Measurements from ENCODE around the gene SSH2.
"Not testable (repeated sequence)": the region's sequence is repeated elsewhere in the genome, so short reads cannot be mapped to it uniquely, and the experiment has no call there.

The SSH2 gene

GRCh38 chr17:29669266-29669665, 260.8 kb downstream of the SSH2 start:
- H3K27me3 Mint-ChIP-seq = no peaks in the 10 kb centered on the region
- no peak overlapping the region for H3K27ac Mint-ChIP-seq
- H3K36me3 Mint-ChIP-seq (ENCODE audit: low read depth) = peaks cover 61% of the 10 kb centered on the region
- no peaks in the 10 kb centered on the region for H3K9me3 Mint-ChIP-seq
- H3K4me1 Mint-ChIP-seq (ENCODE audit: low read depth) = peaks cover 36% of the 10 kb centered on the region
- H3K4me3 Mint-ChIP-seq = no peak overlapping the region

- Mint-ChIP-seq H3K27ac (peak overlapping the region; percentile 23), H3K9me3 (no peaks in the 10 kb centered on the region), H3K4me3 (no peak overlapping the region), H3K27me3 (no peaks in the 10 kb centered on the region), H3K36me3 (ENCODE audit: low read depth) (peaks cover 56% of the 10 kb centered on the region), H3K4me1 (ENCODE audit: low read depth) (peaks cover 38% of the 10 kb centered on the region)
Measured at GRCh38 chr17:29667969-29668368, 262.1 kb downstream of the SSH2 start.

GRCh38 chr17:29665481-29665810, 264.6 kb downstream of the SSH2 start:
- Mint-ChIP-seq H3K27me3 (no peaks in the 10 kb centered on the region), H3K27ac (peak overlapping the region; percentile 88), H3K9me3 (no peaks in the 10 kb centered on the region), H3K4me1 (ENCODE audit: low read depth) (peaks cover 47% of the 10 kb centered on the region), H3K4me3 (no peak overlapping the region), H3K36me3 (ENCODE audit: low read depth) (peaks cover 54% of the 10 kb centered on the region)

- H3K36me3 Mint-ChIP-seq (ENCODE audit: low read depth) = peaks cover 53% of the 10 kb centered on the region
- H3K27ac Mint-ChIP-seq = peak overlapping the region; percentile 88
- H3K4me1 Mint-ChIP-seq (ENCODE audit: low read depth) = peaks cover 47% of the 10 kb centered on the region
- H3K9me3 Mint-ChIP-seq = no peaks in the 10 kb centered on the region
- no peaks in the 10 kb centered on the region for H3K27me3 Mint-ChIP-seq
- H3K4me3 Mint-ChIP-seq = no peak overlapping the region
Measured at GRCh38 chr17:29664743-29665480, 265.1 kb downstream of the SSH2 start.

GRCh38 chr17:29663155-29663554, 266.9 kb downstream of the SSH2 start:
- no peak overlapping the region for H3K4me3 Mint-ChIP-seq
- H3K36me3 Mint-ChIP-seq (ENCODE audit: low read depth) = peaks cover 57% of the 10 kb centered on the region
- H3K27ac Mint-ChIP-seq = peak overlapping the region; percentile 9
- no peaks in the 10 kb centered on the region for H3K27me3 Mint-ChIP-seq
- peaks cover 55% of the 10 kb centered on the region for H3K4me1 Mint-ChIP-seq (ENCODE audit: low read depth)
- no peaks in the 10 kb centered on the region for H3K9me3 Mint-ChIP-seq

- H3K4me3 Mint-ChIP-seq = no peak overlapping the region
- no peaks in the 10 kb centered on the region for H3K27me3 Mint-ChIP-seq
- H3K27ac Mint-ChIP-seq = peak overlapping the region; percentile 28
- H3K9me3 Mint-ChIP-seq = no peaks in the 10 kb centered on the region
- H3K4me1 Mint-ChIP-seq (ENCODE audit: low read depth) = peaks cover 42% of the 10 kb centered on the region
- peaks cover 47% of the 10 kb centered on the region for H3K36me3 Mint-ChIP-seq (ENCODE audit: low read depth)
Measured at GRCh38 chr17:29661213-29661612, 268.8 kb downstream of the SSH2 start.

GRCh38 chr17:29659155-29659554, 270.9 kb downstream of the SSH2 start:
- Mint-ChIP-seq H3K27ac (peak overlapping the region; percentile 76), H3K27me3 (no peaks in the 10 kb centered on the region), H3K36me3 (ENCODE audit: low read depth) (peaks cover 38% of the 10 kb centered on the region), H3K4me3 (peak overlapping the region; percentile 52), H3K9me3 (no peaks in the 10 kb centered on the region), H3K4me1 (ENCODE audit: low read depth) (peaks cover 25% of the 10 kb centered on the region)

- Mint-ChIP-seq H3K36me3 (ENCODE audit: low read depth) (peaks cover 35% of the 10 kb centered on the region), H3K4me3 (no peak overlapping the region), H3K27ac (no peak overlapping the region)
Measured at GRCh38 chr17:29655323-29655722, 274.7 kb downstream of the SSH2 start.

GRCh38 chr17:29653995-29654714, 275.9 kb downstream of the SSH2 start:
- H3K9me3 Mint-ChIP-seq = no peaks in the 10 kb centered on the region
- no peak overlapping the region for H3K4me3 Mint-ChIP-seq
- H3K27me3 Mint-ChIP-seq = no peaks in the 10 kb centered on the region
- H3K4me1 Mint-ChIP-seq (ENCODE audit: low read depth) = peaks cover 4% of the 10 kb centered on the region
- H3K36me3 Mint-ChIP-seq (ENCODE audit: low read depth) = peaks cover 39% of the 10 kb centered on the region
- no peak overlapping the region for H3K27ac Mint-ChIP-seq

More at GRCh38 chr17:29655323-29655722, 274.7 kb downstream of the SSH2 start:
- Mint-ChIP-seq H3K27me3 (no peaks in the 10 kb centered on the region), H3K4me1 (ENCODE audit: low read depth) (peaks cover 9% of the 10 kb centered on the region), H3K9me3 (no peaks in the 10 kb centered on the region)

- peak overlapping the region; percentile 48 for H3K27ac Mint-ChIP-seq
- peaks cover 43% of the 10 kb centered on the region for H3K36me3 Mint-ChIP-seq (ENCODE audit: low read depth)
- H3K27me3 Mint-ChIP-seq = no peaks in the 10 kb centered on the region
- no peak overlapping the region for H3K4me3 Mint-ChIP-seq
- H3K4me1 Mint-ChIP-seq (ENCODE audit: low read depth) = no peaks in the 10 kb centered on the region
- H3K9me3 Mint-ChIP-seq = no peaks in the 10 kb centered on the region
Measured at GRCh38 chr17:29652976-29653375, 277.1 kb downstream of the SSH2 start.

- H3K9me3 Mint-ChIP-seq; H3K4me3 Mint-ChIP-seq; H3K4me1 Mint-ChIP-seq (ENCODE audit: low read depth); H3K27ac Mint-ChIP-seq; H3K27me3 Mint-ChIP-seq: not testable (repeated sequence)
- peaks cover 46% of the 10 kb centered on the region for H3K36me3 Mint-ChIP-seq (ENCODE audit: low read depth)
Measured at GRCh38 chr17:29651913-29652312, 278.1 kb downstream of the SSH2 start.

GRCh38 chr17:29650396-29650795, 279.6 kb downstream of the SSH2 start:
- Mint-ChIP-seq H3K36me3 (ENCODE audit: low read depth) (peaks cover 44% of the 10 kb centered on the region), H3K4me3 (no peak overlapping the region), H3K27ac (no peak overlapping the region), H3K9me3 (no peaks in the 10 kb centered on the region), H3K4me1 (ENCODE audit: low read depth) (peaks cover 10% of the 10 kb centered on the region), H3K27me3 (no peaks in the 10 kb centered on the region)

GRCh38 chr17:29649359-29649758, 280.7 kb downstream of the SSH2 start:
- H3K9me3 Mint-ChIP-seq = no peaks in the 10 kb centered on the region
- H3K4me1 Mint-ChIP-seq (ENCODE audit: low read depth) = peaks cover 17% of the 10 kb centered on the region
- H3K27ac Mint-ChIP-seq = no peak overlapping the region
- H3K36me3 Mint-ChIP-seq (ENCODE audit: low read depth) = peaks cover 50% of the 10 kb centered on the region
- H3K27me3 Mint-ChIP-seq = no peaks in the 10 kb centered on the region
- no peak overlapping the region for H3K4me3 Mint-ChIP-seq

- Mint-ChIP-seq H3K4me1 (ENCODE audit: low read depth) (peaks cover 18% of the 10 kb centered on the region), H3K27ac (no peak overlapping the region), H3K36me3 (ENCODE audit: low read depth) (peaks cover 51% of the 10 kb centered on the region), H3K4me3 (no peak overlapping the region), H3K9me3 (no peaks in the 10 kb centered on the region), H3K27me3 (no peaks in the 10 kb centered on the region)
Measured at GRCh38 chr17:29648005-29648404, 282.0 kb downstream of the SSH2 start.

GRCh38 chr17:29645515-29646051, 284.4 kb downstream of the SSH2 start:
- peaks cover 34% of the 10 kb centered on the region for H3K4me1 Mint-ChIP-seq (ENCODE audit: low read depth)
- H3K27me3 Mint-ChIP-seq = no peaks in the 10 kb centered on the region
- peaks cover 43% of the 10 kb centered on the region for H3K36me3 Mint-ChIP-seq (ENCODE audit: low read depth)
- H3K4me3 Mint-ChIP-seq = peak overlapping the region; percentile 3
- H3K9me3 Mint-ChIP-seq = no peaks in the 10 kb centered on the region
- H3K27ac Mint-ChIP-seq = peak overlapping the region; percentile 50

Data from stimulated activated naive CD8-positive, alpha-beta T cell treated with anti-CD3 and anti-CD28 coated beads, Interleukin-15, Interleukin-2, amounts not matched to agents 100 ng/mL and 50 ng/mL, for 24 hours (primary cell).